ENCODE measurements around the gene HARS2.

DNA sequence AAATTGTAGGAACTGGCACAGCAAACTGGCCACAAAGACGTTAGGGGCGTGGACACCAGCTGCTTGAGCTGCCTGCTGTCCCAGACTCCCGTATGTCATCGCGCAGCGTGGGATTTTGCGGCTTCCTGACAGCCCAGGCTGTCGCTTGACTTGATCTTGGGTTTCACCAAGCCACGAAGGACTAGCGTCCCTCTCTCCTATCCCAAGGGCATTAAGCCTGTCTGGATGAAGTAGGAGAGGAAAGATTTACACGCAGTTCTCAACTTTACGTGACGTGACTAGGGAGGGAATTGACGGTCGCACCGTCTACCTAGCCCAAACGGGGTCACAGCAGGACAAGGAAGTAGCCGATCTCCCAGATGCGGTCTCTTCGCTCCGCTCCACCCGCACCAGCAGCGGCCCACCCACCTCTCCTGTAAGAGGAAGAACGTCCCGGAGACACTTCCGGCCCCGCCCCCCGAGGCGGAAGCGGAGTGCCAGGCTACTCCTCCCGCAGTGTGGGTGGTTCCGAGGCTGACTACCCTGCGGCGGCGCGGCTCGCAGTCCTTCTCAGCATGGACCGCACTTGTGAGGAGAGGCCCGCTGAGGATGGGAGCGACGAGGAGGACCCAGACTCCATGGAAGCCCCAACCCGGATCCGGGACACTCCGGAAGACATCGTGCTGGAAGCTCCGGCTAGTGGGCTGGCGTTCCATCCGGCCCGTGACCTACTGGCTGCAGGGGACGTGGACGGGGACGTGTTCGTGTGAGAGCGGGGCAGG lies 26.7 kb upstream of the HARS2 start, which contains the start of gene WDR55:
- TF ChIP-seq, protein P1, sequence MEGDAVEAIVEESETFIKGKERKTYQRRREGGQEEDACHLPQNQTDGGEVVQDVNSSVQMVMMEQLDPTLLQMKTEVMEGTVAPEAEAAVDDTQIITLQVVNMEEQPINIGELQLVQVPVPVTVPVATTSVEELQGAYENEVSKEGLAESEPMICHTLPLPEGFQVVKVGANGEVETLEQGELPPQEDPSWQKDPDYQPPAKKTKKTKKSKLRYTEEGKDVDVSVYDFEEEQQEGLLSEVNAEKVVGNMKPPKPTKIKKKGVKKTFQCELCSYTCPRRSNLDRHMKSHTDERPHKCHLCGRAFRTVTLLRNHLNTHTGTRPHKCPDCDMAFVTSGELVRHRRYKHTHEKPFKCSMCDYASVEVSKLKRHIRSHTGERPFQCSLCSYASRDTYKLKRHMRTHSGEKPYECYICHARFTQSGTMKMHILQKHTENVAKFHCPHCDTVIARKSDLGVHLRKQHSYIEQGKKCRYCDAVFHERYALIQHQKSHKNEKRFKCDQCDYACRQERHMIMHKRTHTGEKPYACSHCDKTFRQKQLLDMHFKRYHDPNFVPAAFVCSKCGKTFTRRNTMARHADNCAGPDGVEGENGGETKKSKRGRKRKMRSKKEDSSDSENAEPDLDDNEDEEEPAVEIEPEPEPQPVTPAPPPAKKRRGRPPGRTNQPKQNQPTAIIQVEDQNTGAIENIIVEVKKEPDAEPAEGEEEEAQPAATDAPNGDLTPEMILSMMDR (IDR thresholded peaks at IDR 0.05) = no peak
- no peak for TF ChIP-seq EP300 (IDR thresholded peaks at IDR 0.05)

Data from gastroesophageal sphincter (tissue), 3 donors.